Osteoblast (primary cell): ENCODE measurements around the gene KCNJ10. TPM values are rescaled to one million over a fixed set of nuclear protein-coding genes. Genes with fewer than 3 reads are reported as not detected.

Experiments used
- DNase-seq: peaks from one replicate; pipeline ENCODE4 v3.0.0; 2011; ENCODE audit warnings: low spot score, mixed read lengths; ENCODE audit not compliant: insufficient read length; ENCODE audit errors: missing footprints
- H2AFZ ChIP-seq: 2 replicates; pipeline ENCODE4 v1.6.0; 2011; ENCODE audit warnings: mild to moderate bottlenecking, low read length
- H3K27ac ChIP-seq: 2 replicates; pipeline ENCODE4 v1.5.1; 2011; ENCODE audit warnings: mild to moderate bottlenecking, low read depth, low read length, moderate library complexity
- H3K27me3 ChIP-seq: 2 replicates; pipeline ENCODE4 v1.6.0; 2012; ENCODE audit warnings: mild to moderate bottlenecking, control low read depth, inconsistent platforms, low read length, moderate library complexity; ENCODE audit not compliant: insufficient read depth
- H3K36me3 ChIP-seq: 2 replicates; pipeline ENCODE4 v1.5.1; 2011; ENCODE audit warnings: mild to moderate bottlenecking, low read length, control low read depth, moderate library complexity; ENCODE audit not compliant: insufficient read depth
- H3K4me1 ChIP-seq: 2 replicates; pipeline ENCODE4 v1.5.1; 2011; ENCODE audit warnings: mild to moderate bottlenecking, low read length, control low read depth, moderate library complexity; ENCODE audit not compliant: insufficient read depth
- H3K4me2 ChIP-seq: 2 replicates; pipeline ENCODE4 v1.6.0; 2011; ENCODE audit warnings: mild to moderate bottlenecking, low read length; ENCODE audit not compliant: insufficient read depth
- H3K4me3 ChIP-seq: fragments of 200-600 bp; sonication (generic); 3 replicates; pipeline ENCODE4 v1.5.1; 2012; ENCODE audit warnings: mild to moderate bottlenecking, low read length, inconsistent platforms; ENCODE audit not compliant: insufficient read depth
- H3K79me2 ChIP-seq: 2 replicates; pipeline ENCODE4 v1.6.0; 2012; ENCODE audit warnings: mild to moderate bottlenecking, low read length, control low read depth, inconsistent platforms; ENCODE audit not compliant: insufficient read depth
- H3K9me3 ChIP-seq: 2 replicates; pipeline ENCODE4 v1.5.1; 2011; ENCODE audit warnings: low read depth, low read length, control low read depth
- H4K20me1 ChIP-seq: 2 replicates; pipeline ENCODE4 v1.6.0; 2012; ENCODE audit warnings: mild to moderate bottlenecking, low read length, control low read depth; ENCODE audit not compliant: insufficient read depth
- total RNA-seq: library from RNA; depleted of rRNA; stranded (reverse); fragments of >200 nt; gene quantifications from 2 replicates; pipeline ENCODE4 v1.2.3, GENCODE V29; 2012
- TF ChIP-seq, protein P1 (sequence below): IDR thresholded peaks from 2 replicates; pipeline ENCODE4 v1.5.1; 2011; ENCODE audit warnings: mild to moderate bottlenecking, low read depth, low read length, moderate library complexity; ENCODE audit errors: extremely low read depth

KCNJ10 gene
- total RNA-seq, 1 donor: not detected

DNA sequence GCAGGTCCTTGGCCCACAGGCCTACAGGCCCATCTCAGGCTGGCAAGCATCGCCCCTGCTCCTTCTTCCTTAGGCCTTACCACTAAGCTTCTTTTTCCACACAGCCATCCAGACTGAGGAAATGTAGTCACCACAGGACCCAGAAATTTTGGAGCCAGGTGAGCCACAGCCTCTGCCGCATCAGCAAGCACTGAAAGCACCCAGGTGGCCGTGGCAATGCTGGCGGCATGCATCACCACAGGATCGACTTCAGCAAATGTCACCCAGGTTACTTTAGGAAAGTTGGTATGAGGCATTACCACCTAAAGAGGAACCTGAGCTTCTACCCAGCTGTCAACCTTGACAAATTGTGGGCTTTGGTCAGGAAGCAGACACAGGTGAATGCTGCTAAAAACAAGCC lies 49.8 kb downstream of the KCNJ10 start:
- H3K4me3 ChIP-seq: no peak overlapping the region
- TF ChIP-seq, protein P1, sequence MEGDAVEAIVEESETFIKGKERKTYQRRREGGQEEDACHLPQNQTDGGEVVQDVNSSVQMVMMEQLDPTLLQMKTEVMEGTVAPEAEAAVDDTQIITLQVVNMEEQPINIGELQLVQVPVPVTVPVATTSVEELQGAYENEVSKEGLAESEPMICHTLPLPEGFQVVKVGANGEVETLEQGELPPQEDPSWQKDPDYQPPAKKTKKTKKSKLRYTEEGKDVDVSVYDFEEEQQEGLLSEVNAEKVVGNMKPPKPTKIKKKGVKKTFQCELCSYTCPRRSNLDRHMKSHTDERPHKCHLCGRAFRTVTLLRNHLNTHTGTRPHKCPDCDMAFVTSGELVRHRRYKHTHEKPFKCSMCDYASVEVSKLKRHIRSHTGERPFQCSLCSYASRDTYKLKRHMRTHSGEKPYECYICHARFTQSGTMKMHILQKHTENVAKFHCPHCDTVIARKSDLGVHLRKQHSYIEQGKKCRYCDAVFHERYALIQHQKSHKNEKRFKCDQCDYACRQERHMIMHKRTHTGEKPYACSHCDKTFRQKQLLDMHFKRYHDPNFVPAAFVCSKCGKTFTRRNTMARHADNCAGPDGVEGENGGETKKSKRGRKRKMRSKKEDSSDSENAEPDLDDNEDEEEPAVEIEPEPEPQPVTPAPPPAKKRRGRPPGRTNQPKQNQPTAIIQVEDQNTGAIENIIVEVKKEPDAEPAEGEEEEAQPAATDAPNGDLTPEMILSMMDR: no peak
- no peaks in the 10 kb centered on the region for H3K79me2 ChIP-seq

DNA sequence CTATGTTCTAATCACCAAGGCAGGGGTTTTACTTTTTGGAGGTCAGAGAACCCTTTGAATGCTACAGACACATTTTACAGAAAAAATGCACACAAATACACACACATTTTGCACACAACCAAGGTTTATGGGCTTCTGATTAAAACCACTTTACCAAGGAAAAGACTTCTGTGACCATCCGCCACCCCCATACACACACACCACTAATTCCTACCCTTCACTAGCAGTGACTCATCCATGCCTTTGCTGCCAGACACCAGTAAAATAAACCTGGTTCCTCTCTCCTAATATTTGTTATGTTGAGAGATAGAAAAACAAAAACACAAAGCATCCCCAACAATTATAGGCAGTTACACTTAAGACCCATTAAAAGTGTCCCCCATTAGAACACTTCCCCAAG lies 51.1 kb downstream of the KCNJ10 start:
- DNase-seq: peak; percentile 78
- H3K4me1 ChIP-seq: peaks cover 14% of the 10 kb centered on the region
- H3K27ac ChIP-seq: no peak overlapping the region
- H3K27me3 ChIP-seq: no peaks in the 10 kb centered on the region
- H3K36me3 ChIP-seq: no peaks in the 10 kb centered on the region
- no peaks in the 10 kb centered on the region for H4K20me1 ChIP-seq
- TF ChIP-seq, protein P1: no peak
- H2AFZ ChIP-seq: no peak overlapping the region
- no peaks in the 10 kb centered on the region for H3K9me3 ChIP-seq
- no peaks in the 10 kb centered on the region for H3K79me2 ChIP-seq
- H3K4me3 ChIP-seq: no peak overlapping the region
- peak overlapping the region; percentile 59 for H3K4me2 ChIP-seq

More for the DNA sequence above, 49.8 kb downstream of the KCNJ10 start:
- Histone ChIP-seq H2AFZ (no peak overlapping the region), H4K20me1 (no peaks in the 10 kb centered on the region), H3K4me1 (peaks cover 14% of the 10 kb centered on the region), H3K9me3 (no peaks in the 10 kb centered on the region), H3K27ac (no peak overlapping the region), H3K4me2 (no peak overlapping the region), H3K36me3 (no peaks in the 10 kb centered on the region), H3K27me3 (no peaks in the 10 kb centered on the region)
- no peak for DNase-seq

DNA sequence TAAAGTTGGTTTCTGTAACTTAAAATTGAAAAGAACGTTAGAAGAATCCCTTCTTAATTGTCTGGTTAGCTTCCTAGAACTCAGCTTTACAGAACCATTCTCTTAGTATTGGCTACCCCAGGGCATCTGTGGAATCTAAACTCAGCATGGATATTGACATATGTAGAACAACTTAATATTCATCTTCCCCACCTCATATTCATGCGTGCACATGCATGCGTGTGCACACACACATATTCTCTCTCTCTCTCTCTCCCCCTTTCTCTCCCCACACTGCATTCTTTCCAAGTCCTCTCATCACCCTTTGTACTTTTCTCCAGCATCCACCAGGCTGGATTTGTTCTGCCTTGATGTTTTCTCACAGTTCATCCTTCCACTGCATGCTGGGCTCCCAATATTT lies 51.6 kb downstream of the KCNJ10 start:
- Histone ChIP-seq H4K20me1 (no peaks in the 10 kb centered on the region), H3K79me2 (no peaks in the 10 kb centered on the region), H3K9me3 (no peaks in the 10 kb centered on the region), H3K27me3 (peaks cover 3% of the 10 kb centered on the region), H2AFZ (no peak overlapping the region), H3K36me3 (no peaks in the 10 kb centered on the region), H3K4me3 (no peak overlapping the region), H3K4me2 (peak overlapping the region; percentile 59), H3K4me1 (peaks cover 14% of the 10 kb centered on the region), H3K27ac (no peak overlapping the region)
- TF ChIP-seq, protein P1: no peak
- no peak for DNase-seq

DNA sequence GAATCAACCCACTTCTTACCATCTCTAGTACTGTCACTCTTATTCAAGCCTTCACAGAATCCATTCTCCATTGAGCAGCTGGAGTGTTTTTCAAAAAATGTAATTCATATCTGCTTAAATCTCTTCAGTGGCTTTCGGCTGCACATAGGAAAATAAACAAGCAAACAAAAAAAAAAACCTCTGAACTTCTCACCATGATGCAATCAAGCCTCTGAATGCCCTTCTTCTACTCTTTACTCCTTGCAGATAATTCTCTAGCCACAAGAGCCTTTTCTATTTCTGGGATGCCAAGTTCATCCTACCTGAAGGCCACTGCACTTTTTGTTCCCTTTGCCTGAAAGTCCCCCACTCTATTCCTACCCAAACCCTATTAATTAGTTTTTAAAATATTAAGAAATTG lies 52.4 kb downstream of the KCNJ10 start:
- TF ChIP-seq, protein P1: no peak
- no peak overlapping the region for H3K27ac ChIP-seq
- DNase-seq: no peak
- no peaks in the 10 kb centered on the region for H3K36me3 ChIP-seq
- H3K4me2 ChIP-seq: no peak overlapping the region
- no peaks in the 10 kb centered on the region for H4K20me1 ChIP-seq
- H3K79me2 ChIP-seq: no peaks in the 10 kb centered on the region
- peaks cover 14% of the 10 kb centered on the region for H3K4me1 ChIP-seq
- H3K27me3 ChIP-seq: peaks cover 3% of the 10 kb centered on the region
- no peak overlapping the region for H2AFZ ChIP-seq
- H3K9me3 ChIP-seq: no peaks in the 10 kb centered on the region
- no peak overlapping the region for H3K4me3 ChIP-seq
